Measurements from ENCODE around the gene AKNA.
"Not testable (repeated sequence)": the region's sequence is repeated elsewhere in the genome, so short reads cannot be mapped to it uniquely, and the experiment has no call there.

AKNA gene

GRCh38 chr9:114350636-114351401 is 37.0 kb downstream of the AKNA start:
- no peak for DNase-seq

GRCh38 chr9:114349713-114350480 is 37.9 kb downstream of the AKNA start:
- no peak for DNase-seq

- no peak for DNase-seq
Observed at GRCh38 chr9:114348906-114349482, 38.8 kb downstream of the AKNA start.

DNA sequence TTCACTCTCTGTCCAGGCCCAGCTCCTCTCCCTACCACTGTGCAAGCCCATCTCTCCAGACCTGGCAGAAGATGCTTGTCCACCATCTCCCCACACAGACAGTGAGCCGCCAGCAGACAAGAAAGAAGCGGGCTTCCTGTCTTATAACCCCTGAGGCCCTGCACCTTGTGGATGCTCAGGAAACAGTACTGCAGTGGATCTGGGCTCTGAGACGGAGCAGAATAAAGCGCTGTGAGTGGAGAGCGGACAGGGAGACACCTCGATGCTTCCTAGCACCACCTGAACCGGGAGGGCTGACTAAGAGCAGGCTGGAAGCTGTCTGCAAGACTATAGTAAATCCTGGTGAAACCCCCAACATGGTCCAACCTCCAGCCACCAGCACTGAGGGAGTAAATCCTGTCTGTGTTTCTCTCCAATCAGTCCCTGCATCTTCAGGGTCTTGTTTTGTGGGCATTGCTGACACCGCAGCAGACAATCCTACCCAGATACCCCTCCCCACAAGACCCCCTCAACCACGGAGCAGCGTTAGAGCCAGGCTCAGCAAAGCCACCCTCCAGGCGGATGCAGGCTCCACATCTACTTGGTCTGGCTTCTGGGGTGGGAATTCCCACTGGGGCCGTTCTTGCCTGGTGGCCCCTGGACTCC is 39.4 kb downstream of the AKNA start:
- no peak for DNase-seq

DNA sequence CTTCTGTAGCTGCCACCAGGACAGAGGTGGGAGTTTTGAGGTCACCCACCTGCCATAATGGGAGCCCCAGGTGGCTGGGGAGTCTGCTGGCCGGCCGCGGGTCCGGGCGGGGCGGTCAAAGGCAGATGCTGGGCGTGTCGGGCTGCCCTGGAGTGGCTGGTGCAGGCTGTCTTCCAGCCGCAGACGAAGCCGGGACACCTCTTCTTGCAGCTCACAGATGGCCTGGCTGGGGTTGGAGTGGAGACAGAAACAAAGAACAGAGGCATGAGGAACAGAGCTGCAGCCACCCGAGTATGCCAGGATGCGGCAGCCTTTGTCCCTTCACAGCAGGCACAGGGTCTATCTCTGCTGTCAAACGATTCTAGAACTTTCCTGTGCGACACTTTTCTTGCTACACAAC is 40.1 kb downstream of the AKNA start:
- no peak for DNase-seq

- no peak for DNase-seq
Observed at GRCh38 chr9:114346146-114346545, 41.6 kb downstream of the AKNA start.

DNA sequence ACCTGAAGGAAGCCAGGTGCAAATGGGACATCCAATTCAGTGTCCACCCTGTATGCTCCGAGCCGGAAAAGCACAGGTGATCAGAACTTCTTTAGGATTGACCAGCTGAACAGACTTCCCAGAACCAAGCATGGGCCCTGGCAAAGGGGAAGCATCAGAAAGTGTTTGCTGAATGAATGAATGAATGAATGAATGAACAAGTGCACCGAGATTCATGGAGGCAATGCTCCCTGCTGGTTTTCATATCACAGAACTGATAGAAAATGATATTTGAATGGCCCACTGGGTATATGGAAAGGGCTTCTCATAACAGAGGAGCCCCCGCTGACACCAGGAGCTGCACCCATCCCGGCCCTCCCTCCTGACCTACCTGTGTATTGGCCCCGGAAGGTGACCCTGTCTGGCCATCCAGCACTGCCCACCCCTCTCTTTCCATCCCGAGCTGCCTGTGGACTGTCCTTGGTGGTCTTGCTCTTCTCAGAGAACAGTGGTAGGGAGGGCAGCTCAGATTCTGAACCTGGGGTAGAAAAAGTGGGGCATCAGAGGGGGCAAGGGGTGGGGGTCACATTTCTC is 42.2 kb downstream of the AKNA start:
- no peak for DNase-seq

DNA sequence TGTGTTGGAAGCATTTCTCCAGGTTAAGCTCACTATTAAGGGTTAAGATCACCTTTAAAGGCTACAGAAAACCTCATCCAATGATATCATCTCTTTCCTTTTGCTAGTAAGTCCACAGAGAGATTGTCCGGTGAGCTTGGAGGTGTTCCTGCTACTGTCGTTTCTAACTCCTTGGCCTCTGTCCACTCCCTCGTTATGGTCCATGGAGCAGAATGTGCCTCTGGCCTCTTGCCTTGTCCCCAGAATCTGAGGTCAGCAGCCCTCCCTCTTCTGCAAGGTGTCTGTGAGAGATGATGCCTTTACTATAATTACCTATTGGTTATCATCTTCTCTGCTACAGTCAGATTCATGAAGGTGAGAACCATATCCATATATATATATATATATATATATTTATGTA is 43.1 kb downstream of the AKNA start:
- no peak for DNase-seq

DNA sequence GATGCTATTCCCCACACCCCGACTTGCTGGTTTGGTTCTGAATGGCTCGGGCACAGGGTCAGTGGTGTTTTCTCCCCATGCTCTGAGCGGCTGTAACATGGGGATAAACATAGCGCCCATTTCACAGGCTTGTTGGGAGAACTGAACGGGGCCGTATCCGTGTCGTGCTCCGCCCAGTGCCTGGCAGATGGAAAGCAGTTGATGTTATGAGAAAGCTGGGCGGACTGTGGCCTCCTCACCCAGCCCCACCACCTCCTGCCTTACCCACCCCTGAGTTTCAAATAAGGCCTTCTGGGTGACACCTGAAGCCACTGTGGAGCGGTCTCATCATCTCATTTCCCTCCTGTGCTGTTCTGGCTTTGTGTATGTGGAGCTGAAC is 43.6 kb downstream of the AKNA start:
- no peak for DNase-seq

GRCh38 chr9:114343471-114344187 is 44.2 kb downstream of the AKNA start:
- no peak for DNase-seq

- DNase-seq, result no peak
Observed at GRCh38 chr9:114342755-114343440, 44.9 kb downstream of the AKNA start.

GRCh38 chr9:114341991-114342390 is 45.8 kb downstream of the AKNA start:
- DNase-seq, result no peak

GRCh38 chr9:114341152-114341830 is 46.5 kb downstream of the AKNA start:
- no peak for DNase-seq

- DNase-seq, result no peak
Observed at GRCh38 chr9:114339130-114339908, 48.5 kb downstream of the AKNA start.

DNA sequence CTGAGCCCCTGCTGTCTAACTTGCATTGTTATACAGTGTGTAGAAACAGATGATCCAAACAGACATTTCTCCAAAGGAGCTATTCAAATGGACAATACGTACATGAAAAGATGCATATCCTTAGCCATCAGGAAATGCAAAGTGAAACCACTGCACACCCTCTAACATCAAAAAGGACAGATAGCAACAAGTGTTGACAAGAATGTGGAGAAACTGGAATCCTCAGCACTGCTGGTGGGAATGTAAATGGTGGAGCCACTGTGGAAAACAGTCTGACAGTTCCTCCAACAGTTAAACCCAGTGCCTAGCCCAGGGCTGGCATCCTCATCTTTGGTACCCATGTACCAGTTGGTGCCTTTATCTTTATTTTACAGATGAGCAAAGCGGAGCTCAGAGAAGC is 49.6 kb downstream of the AKNA start:
- no peak for DNase-seq

DNA sequence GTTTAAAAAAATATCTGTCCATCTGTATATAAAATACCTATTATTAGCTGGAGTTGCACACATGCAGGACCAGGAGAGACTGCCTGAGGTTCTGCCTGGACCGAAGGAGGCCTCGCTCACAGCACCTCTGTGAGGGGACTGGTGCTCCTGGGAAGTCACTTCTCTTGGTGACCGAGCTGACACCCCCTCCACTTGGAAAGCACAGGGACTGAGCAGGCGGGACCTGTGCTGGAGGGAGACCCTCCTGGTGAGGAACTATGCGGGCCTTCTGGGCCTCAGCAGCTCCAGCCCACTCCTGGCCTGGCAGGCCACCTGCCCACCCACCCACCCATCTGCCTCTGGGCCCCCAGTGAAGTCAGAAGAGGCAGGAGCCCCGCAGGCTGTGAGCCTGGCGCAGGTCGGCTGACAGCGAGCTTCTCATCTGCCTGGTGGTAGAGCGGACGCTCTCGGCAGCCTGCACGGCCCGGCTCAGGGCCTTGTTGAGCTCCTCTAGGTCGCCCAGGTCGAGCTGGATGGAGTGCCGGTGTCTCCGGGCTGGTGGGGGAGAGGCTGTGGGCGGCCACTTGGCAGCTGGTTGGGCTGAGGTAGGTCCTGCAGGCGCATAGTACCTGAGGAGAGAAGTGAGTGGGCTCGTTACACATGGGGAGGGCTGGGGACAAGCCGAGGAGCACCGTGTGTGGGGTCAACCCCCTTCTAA is 50.9 kb downstream of the AKNA start:
- DNase-seq, result no peak

- no peak for DNase-seq
Observed at GRCh38 chr9:114336157-114336556, 51.6 kb downstream of the AKNA start.

GRCh38 chr9:114335745-114336144 is 52.0 kb downstream of the AKNA start:
- no peak for DNase-seq

- DNase-seq, result no peak
Observed at GRCh38 chr9:114334490-114334889, 53.3 kb downstream of the AKNA start.

DNA sequence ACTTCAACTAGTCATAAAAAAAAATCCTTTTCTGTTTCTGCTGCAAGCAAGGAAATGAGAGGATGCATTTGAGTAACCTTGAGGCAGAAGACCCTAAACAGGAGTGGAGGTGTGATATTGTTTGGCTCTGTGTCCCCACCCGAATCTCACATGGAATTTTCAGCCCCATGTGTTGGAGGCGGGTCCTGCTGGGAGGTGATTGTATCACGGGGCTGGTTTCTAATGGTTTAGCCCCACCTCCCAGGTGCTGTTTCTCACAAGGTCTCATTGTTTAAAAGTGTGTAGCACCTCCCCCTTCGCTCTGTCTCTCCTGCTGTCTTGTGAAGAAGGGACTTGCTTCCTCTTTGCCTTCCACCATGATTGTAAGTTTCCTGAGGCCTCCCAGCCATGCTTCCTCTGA is 54.1 kb downstream of the AKNA start:
- not testable (repeated sequence) for DNase-seq

All from NCI-H1417 treated with DMSO at 0.1 percent for 48 hours (cell line).